NAMALWA (cell line): ENCODE data around the gene LRRC3.
A peak's percentile ranks its signal among the peaks of the same experiment; 100 is the strongest.

ENCODE experiments used
- DNase-seq: peaks from one replicate; pipeline ENCODE4 v3.0.0-alpha.2; 2015; ENCODE audit warnings: low spot score

The LRRC3 gene

GRCh38 chr21:44479556-44480199, 24.4 kb downstream of the LRRC3 start:
- peak; percentile 46 for DNase-seq

- no peak for DNase-seq
These were observed 25.1 kb downstream of the LRRC3 start for GRCh38 chr21:44480200-44481053.

GRCh38 chr21:44482581-44483287, 27.4 kb downstream of the LRRC3 start:
- DNase-seq, result peak; percentile 10

GRCh38 chr21:44483288-44484237, 28.3 kb downstream of the LRRC3 start:
- DNase-seq, result no peak

- DNase-seq, result no peak
These were observed 29.4 kb downstream of the LRRC3 start for GRCh38 chr21:44484498-44485253.

- peak; percentile 80 for DNase-seq
These were observed 30.0 kb downstream of the LRRC3 start for GRCh38 chr21:44485254-44485793.

GRCh38 chr21:44485796-44486195, 30.5 kb downstream of the LRRC3 start:
- peak; percentile 26 for DNase-seq

- DNase-seq, result no peak
These were observed 31.0 kb downstream of the LRRC3 start for GRCh38 chr21:44486302-44486701.

- DNase-seq, result peak; percentile 58
These were observed 32.5 kb downstream of the LRRC3 start for GRCh38 chr21:44487831-44488230.

- DNase-seq, result peak; percentile 24
These were observed 34.7 kb downstream of the LRRC3 start for GRCh38 chr21:44489962-44490361.

GRCh38 chr21:44490405-44490804, 35.1 kb downstream of the LRRC3 start:
- no peak for DNase-seq

- no peak for DNase-seq
These were observed 35.5 kb downstream of the LRRC3 start for GRCh38 chr21:44490816-44491215.

- no peak for DNase-seq
These were observed 37.5 kb downstream of the LRRC3 start for GRCh38 chr21:44492567-44493385.

GRCh38 chr21:44494418-44494817, 39.1 kb downstream of the LRRC3 start:
- no peak for DNase-seq

- no peak for DNase-seq
These were observed 39.6 kb downstream of the LRRC3 start for GRCh38 chr21:44494956-44495355.

- no peak for DNase-seq
These were observed 40.6 kb downstream of the LRRC3 start for GRCh38 chr21:44495611-44496563.

GRCh38 chr21:44496564-44497550, 41.5 kb downstream of the LRRC3 start:
- no peak for DNase-seq
